Measurements from ENCODE around the gene USO1.

USO1 gene

DNA sequence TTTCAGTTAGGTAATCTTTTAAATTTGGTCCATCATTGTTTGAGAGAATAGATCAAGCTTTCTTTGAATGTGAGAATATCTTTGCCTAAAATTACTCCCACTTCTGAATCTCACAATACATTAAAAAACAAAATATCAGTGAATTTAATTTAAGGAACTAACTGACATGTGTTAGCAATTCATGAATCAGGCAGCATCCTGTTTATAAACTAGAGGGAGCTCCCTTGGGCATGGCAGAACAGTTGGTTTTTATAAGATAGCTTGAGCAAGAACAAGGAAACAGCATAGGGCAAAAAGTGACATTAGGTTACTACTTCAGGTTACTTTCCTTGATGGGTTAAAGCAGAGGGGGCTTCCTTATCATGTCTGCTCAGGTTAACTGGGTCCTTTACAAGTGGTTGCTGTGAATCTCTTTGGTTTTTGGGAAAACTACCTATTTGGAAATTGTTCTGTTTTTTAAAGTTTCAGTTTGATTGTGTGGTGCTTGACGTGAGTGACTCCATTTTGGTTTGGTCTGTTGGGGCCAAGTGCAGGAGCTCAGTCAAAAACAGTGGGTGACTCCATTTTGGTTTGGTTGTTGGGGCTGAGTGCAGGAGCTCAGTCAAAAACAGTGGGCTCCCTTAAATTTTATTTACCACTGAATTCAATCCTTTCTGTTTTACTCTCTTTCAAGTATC, 109.9 kb downstream of the USO1 start:
- H3K27me3 ChIP-seq = no peaks in the 10 kb centered on the region
- H3K9me3 ChIP-seq = no peaks in the 10 kb centered on the region
- TF ChIP-seq, protein P1, sequence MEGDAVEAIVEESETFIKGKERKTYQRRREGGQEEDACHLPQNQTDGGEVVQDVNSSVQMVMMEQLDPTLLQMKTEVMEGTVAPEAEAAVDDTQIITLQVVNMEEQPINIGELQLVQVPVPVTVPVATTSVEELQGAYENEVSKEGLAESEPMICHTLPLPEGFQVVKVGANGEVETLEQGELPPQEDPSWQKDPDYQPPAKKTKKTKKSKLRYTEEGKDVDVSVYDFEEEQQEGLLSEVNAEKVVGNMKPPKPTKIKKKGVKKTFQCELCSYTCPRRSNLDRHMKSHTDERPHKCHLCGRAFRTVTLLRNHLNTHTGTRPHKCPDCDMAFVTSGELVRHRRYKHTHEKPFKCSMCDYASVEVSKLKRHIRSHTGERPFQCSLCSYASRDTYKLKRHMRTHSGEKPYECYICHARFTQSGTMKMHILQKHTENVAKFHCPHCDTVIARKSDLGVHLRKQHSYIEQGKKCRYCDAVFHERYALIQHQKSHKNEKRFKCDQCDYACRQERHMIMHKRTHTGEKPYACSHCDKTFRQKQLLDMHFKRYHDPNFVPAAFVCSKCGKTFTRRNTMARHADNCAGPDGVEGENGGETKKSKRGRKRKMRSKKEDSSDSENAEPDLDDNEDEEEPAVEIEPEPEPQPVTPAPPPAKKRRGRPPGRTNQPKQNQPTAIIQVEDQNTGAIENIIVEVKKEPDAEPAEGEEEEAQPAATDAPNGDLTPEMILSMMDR (IDR thresholded peaks at IDR 0.05; ENCODE audit: low read depth, low read length) = no peak
- H3K36me3 ChIP-seq = no peaks in the 10 kb centered on the region
- no peak for DNase-seq
- H3K4me1 ChIP-seq = no peaks in the 10 kb centered on the region
- H3K4me3 ChIP-seq (ENCODE audit: low read depth, low read length) = no peak overlapping the region

DNA sequence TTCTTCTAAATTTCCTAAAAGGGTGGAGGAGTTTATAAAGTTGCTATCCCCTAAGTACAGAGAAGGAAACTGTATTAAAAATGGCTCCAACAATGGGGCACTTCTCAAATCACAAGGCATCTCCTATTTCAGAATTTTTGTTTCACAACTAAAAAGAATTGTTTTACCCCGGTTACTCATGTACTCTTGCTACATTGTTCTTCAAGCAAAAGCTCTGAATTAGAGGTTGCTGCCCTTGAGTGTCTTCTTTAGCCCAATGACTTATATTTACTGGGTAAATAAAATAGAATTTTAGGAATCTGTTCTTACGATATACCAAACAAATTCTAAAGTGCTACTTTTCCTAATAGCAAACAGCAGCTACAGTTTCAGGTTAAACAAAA, 110.4 kb downstream of the USO1 start:
- Histone ChIP-seq H3K9me3 (no peaks in the 10 kb centered on the region), H3K4me3 (ENCODE audit: low read depth, low read length) (no peak overlapping the region), H3K4me1 (no peaks in the 10 kb centered on the region), H3K36me3 (no peaks in the 10 kb centered on the region), H3K27me3 (no peaks in the 10 kb centered on the region)
- TF ChIP-seq, protein P1 (IDR thresholded peaks at IDR 0.05; ENCODE audit: low read depth, low read length) = no peak
- no peak for DNase-seq

DNA sequence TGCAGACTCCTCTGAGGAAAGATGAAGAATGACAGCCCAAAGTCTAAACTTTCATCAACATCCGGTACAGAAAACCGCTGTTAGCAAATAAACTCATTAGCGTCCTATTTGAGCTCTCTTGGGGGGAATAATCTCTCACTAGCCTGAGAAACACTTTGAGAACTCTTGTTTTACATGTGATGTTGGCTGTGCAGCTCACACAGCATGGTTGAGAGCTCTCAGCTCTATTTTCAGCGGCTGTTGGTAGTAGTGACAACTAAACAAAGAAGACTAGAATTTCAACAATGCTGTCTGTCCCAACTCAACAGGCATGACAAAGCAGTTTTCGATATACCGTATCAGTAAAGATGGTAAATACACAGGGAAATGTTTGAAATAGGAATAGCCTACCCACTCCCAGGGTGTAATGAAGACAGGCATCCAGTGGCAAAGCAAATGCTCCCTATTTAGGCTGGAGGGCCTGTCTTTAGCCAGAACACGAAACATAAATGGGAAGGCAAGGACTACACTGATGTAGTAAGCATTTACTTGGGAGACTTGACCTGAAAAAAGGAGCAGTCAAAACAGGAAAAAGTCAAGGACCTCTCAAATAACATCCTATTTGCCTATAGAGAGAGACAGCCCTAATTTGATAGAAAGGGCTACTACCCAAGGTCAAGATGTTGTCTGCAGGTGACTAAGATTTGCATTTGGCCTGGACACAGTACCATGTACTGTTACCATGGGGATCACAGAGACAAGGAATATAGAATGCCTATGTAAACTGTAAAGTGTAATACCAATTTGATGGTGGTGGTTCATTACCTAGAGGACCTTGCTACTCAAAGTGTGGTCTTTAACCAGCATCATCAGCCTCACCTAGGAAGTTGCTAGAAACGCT, 117.5 kb downstream of the USO1 start:
- H3K36me3 ChIP-seq = no peaks in the 10 kb centered on the region
- TF ChIP-seq, protein P1 (IDR thresholded peaks at IDR 0.05; ENCODE audit: low read depth, low read length) = no peak
- H3K4me1 ChIP-seq = no peaks in the 10 kb centered on the region
- H3K4me3 ChIP-seq (ENCODE audit: low read depth, low read length) = no peak overlapping the region
- H3K9me3 ChIP-seq = no peaks in the 10 kb centered on the region
- DNase-seq = no peak
- H3K27me3 ChIP-seq = no peaks in the 10 kb centered on the region

DNA sequence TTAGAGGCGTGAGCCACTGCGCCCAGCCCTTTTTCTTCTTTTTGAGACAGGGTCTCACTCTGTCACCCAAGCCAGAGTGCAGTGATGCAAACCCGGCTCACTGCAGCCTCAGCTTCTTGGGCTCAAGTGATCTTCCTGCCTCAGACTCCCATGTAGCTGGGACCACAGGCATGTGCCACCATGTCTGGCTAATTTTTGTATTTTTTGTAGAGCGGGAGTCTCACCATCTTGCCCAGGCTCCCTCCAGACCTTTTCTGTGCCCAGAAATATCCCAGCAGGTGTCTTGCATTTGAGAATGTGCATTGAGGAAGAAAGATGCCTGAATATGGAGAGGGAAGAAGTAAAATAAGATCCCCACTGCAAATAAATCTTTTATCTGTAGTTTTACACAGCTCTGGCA, 119.2 kb downstream of the USO1 start:
- TF ChIP-seq, protein P1 (IDR thresholded peaks at IDR 0.05; ENCODE audit: low read depth, low read length) = no peak
- DNase-seq = no peak
- no peaks in the 10 kb centered on the region; the same call in 1 of the 2 replicates for H3K4me1 ChIP-seq

DNA sequence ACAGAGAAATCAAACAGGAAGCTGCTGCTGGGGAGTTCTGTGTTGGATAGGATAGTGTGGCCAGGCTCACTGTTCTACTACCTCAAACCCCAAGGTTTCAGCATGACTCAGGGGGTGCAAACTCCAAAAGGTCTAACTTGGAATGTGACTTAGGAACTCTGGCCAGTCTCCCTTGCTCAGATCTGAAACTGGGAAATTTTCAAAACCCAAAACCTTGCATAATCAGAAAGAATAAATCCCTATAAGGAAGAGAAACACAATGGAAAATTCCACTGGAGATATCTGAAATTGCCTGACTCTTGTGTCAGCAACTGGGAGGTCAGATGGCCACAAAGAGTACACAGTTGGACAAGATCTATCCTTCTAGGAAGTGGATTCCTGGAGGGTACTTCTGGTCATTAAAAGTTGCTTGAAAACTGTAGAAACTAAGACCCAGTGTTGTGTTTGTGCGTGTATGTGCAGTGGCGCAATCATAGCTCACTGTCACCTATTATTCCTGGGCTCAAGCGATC, 119.8 kb downstream of the USO1 start:
- Histone ChIP-seq H3K4me3 (ENCODE audit: low read depth, low read length) (no peak overlapping the region), H3K9me3 (no peaks in the 10 kb centered on the region), H3K4me1 (no peaks in the 10 kb centered on the region; the same call in 1 of the 2 replicates), H3K36me3 (no peaks in the 10 kb centered on the region), H3K27me3 (no peaks in the 10 kb centered on the region)
- no peak for DNase-seq
- TF ChIP-seq, protein P1 (IDR thresholded peaks at IDR 0.05; ENCODE audit: low read depth, low read length) = no peak

More for the DNA sequence above, 119.2 kb downstream of the USO1 start:
- Histone ChIP-seq H3K27me3 (no peaks in the 10 kb centered on the region), H3K4me3 (ENCODE audit: low read depth, low read length) (no peak overlapping the region), H3K9me3 (no peaks in the 10 kb centered on the region), H3K36me3 (no peaks in the 10 kb centered on the region)
